ENCODE results near the gene ACYP2. TPM values are rescaled to one million over a fixed set of nuclear protein-coding genes. Genes with fewer than 3 reads are reported as not detected.
A peak's percentile ranks its signal among the peaks of the same experiment; 100 is the strongest.

ACYP2 gene
- total and polyA plus RNA-seq, 2 experiments from 2014 or later = 16.6 to 41.6 TPM

GRCh38 chr2:54073796-54074195 is 41.6 kb upstream of the ACYP2 start:
- H3K79me2 ChIP-seq (ENCODE audit: insufficient read depth) = no peaks in the 10 kb centered on the region
- WGBS, 2 experiments (ENCODE audit: low coverage in 1 of 2, low lambda C conversion rate in 2 of 2, missing lambda C conversion rate in 2 of 2) = 80 to 88% methylated on average over 1 of the region's 1 CpG
- DNase-seq = peak; percentile 26
- no peak for TF ChIP-seq EZH2phosphoT487 (IDR thresholded peaks at IDR 0.05; ENCODE audit: insufficient read depth, low read depth)
- no peak for TF ChIP-seq EZH2 (IDR thresholded peaks at IDR 0.05; ENCODE audit: insufficient read depth, poor library complexity, severe bottlenecking)
- H3K9me3 ChIP-seq (ENCODE audit: low read depth) = no peaks in the 10 kb centered on the region
- no peaks in the 10 kb centered on the region for H3K27me3 ChIP-seq (replicated peaks; ENCODE audit: insufficient read depth)
- H2AFZ ChIP-seq = no peak overlapping the region
- no peaks in the 10 kb centered on the region for H3K9me2 ChIP-seq (ENCODE audit: insufficient read depth)
- H3K4me1 ChIP-seq (ENCODE audit: insufficient read depth) = no peaks in the 10 kb centered on the region
- in situ Hi-C loops (cut with MboI) = no loop called here
- H3F3A ChIP-seq (ENCODE audit: insufficient read depth) = no peaks in the 10 kb centered on the region
- no peak overlapping the region for H3K4me2 ChIP-seq (ENCODE audit: unreplicated experiment)
- no peaks in the 10 kb centered on the region for H3K36me3 ChIP-seq (ENCODE audit: low read depth)
- no peaks in the 10 kb centered on the region for H4K20me1 ChIP-seq (ENCODE audit: insufficient read depth)
- H3K27ac ChIP-seq = no peak overlapping the region
- no peak overlapping the region for H3K4me3 ChIP-seq
- H3K9ac ChIP-seq = no peak overlapping the region

GRCh38 chr2:54074606-54075341 is 40.6 kb upstream of the ACYP2 start:
- WGBS, 2 experiments (ENCODE audit: low coverage in 1 of 2, low lambda C conversion rate in 2 of 2, missing lambda C conversion rate in 2 of 2) = 95 to 97% methylated on average over 9 of the region's 9 CpGs
- in situ Hi-C loops (cut with MboI) = no loop called here

GRCh38 chr2:54076586-54076985 is 38.8 kb upstream of the ACYP2 start:
- H3K9me2 ChIP-seq (ENCODE audit: insufficient read depth) = no peaks in the 10 kb centered on the region
- no peak overlapping the region for H3K4me2 ChIP-seq (ENCODE audit: unreplicated experiment)
- no peaks in the 10 kb centered on the region for H3K4me1 ChIP-seq (ENCODE audit: insufficient read depth)
- H3K79me2 ChIP-seq (ENCODE audit: insufficient read depth) = no peaks in the 10 kb centered on the region
- in situ Hi-C loops (cut with MboI) = no loop called here
- no peaks in the 10 kb centered on the region for H4K20me1 ChIP-seq (ENCODE audit: insufficient read depth)
- no peak overlapping the region for H3K9ac ChIP-seq
- no peak overlapping the region for H2AFZ ChIP-seq
- no peaks in the 10 kb centered on the region for H3F3A ChIP-seq (ENCODE audit: insufficient read depth)
- H3K27ac ChIP-seq = no peak overlapping the region
- no peak overlapping the region for H3K4me3 ChIP-seq
- 93 to 95% methylated on average over 1 of the region's 1 CpG for WGBS, 2 experiments (ENCODE audit: low coverage in 1 of 2, low lambda C conversion rate in 2 of 2, missing lambda C conversion rate in 2 of 2)
- TF ChIP-seq EZH2 (IDR thresholded peaks at IDR 0.05; ENCODE audit: insufficient read depth, poor library complexity, severe bottlenecking) = no peak
- no peak for TF ChIP-seq EZH2phosphoT487 (IDR thresholded peaks at IDR 0.05; ENCODE audit: insufficient read depth, low read depth)
- no peaks in the 10 kb centered on the region for H3K9me3 ChIP-seq (ENCODE audit: low read depth)
- no peaks in the 10 kb centered on the region for H3K36me3 ChIP-seq (ENCODE audit: low read depth)
- no peaks in the 10 kb centered on the region for H3K27me3 ChIP-seq (replicated peaks; ENCODE audit: insufficient read depth)
- DNase-seq = no peak

More at GRCh38 chr2:54074606-54075341, 40.6 kb upstream of the ACYP2 start:
- H2AFZ ChIP-seq = no peak overlapping the region
- TF ChIP-seq EZH2 (IDR thresholded peaks at IDR 0.05; ENCODE audit: insufficient read depth, poor library complexity, severe bottlenecking) = no peak
- TF ChIP-seq EZH2phosphoT487 (IDR thresholded peaks at IDR 0.05; ENCODE audit: insufficient read depth, low read depth) = no peak
- no peak overlapping the region for H3K9ac ChIP-seq
- no peaks in the 10 kb centered on the region for H3F3A ChIP-seq (ENCODE audit: insufficient read depth)
- H3K27me3 ChIP-seq (replicated peaks; ENCODE audit: insufficient read depth) = no peaks in the 10 kb centered on the region
- H3K9me3 ChIP-seq (ENCODE audit: low read depth) = no peaks in the 10 kb centered on the region
- no peak overlapping the region for H3K4me2 ChIP-seq (ENCODE audit: unreplicated experiment)
- H3K79me2 ChIP-seq (ENCODE audit: insufficient read depth) = no peaks in the 10 kb centered on the region
- H3K4me1 ChIP-seq (ENCODE audit: insufficient read depth) = no peaks in the 10 kb centered on the region
- no peaks in the 10 kb centered on the region for H3K36me3 ChIP-seq (ENCODE audit: low read depth)
- H3K27ac ChIP-seq = no peak overlapping the region
- no peaks in the 10 kb centered on the region for H4K20me1 ChIP-seq (ENCODE audit: insufficient read depth)
- no peak overlapping the region for H3K4me3 ChIP-seq
- DNase-seq = no peak
- no peaks in the 10 kb centered on the region for H3K9me2 ChIP-seq (ENCODE audit: insufficient read depth)

- WGBS, 2 experiments (ENCODE audit: low coverage in 1 of 2, low lambda C conversion rate in 2 of 2, missing lambda C conversion rate in 2 of 2) = 90 to 98% methylated on average over 2 of the region's 2 CpGs
- Histone ChIP-seq H3K9ac (no peak overlapping the region), H3K79me2 (ENCODE audit: insufficient read depth) (no peaks in the 10 kb centered on the region), H3K4me3 (no peak overlapping the region), H3K9me2 (ENCODE audit: insufficient read depth) (no peaks in the 10 kb centered on the region), H3K27ac (no peak overlapping the region), H3K4me1 (ENCODE audit: insufficient read depth) (no peaks in the 10 kb centered on the region), H3K4me2 (ENCODE audit: unreplicated experiment) (no peak overlapping the region), H3F3A (ENCODE audit: insufficient read depth) (no peaks in the 10 kb centered on the region), H3K27me3 (replicated peaks; ENCODE audit: insufficient read depth) (no peaks in the 10 kb centered on the region), H3K9me3 (ENCODE audit: low read depth) (no peaks in the 10 kb centered on the region), H3K36me3 (ENCODE audit: low read depth) (no peaks in the 10 kb centered on the region), H4K20me1 (ENCODE audit: insufficient read depth) (no peaks in the 10 kb centered on the region), H2AFZ (no peak overlapping the region)
- in situ Hi-C loops (cut with MboI) = no loop called here
- TF ChIP-seq EZH2 (IDR thresholded peaks at IDR 0.05; ENCODE audit: insufficient read depth, poor library complexity, severe bottlenecking) (no peak), EZH2phosphoT487 (IDR thresholded peaks at IDR 0.05; ENCODE audit: insufficient read depth, low read depth) (no peak)
- DNase-seq = no peak
Observed at GRCh38 chr2:54077088-54077900, 38.1 kb upstream of the ACYP2 start.

Data from GM23248 (cell line).